HEK293 (cell line): ENCODE measurements around the gene LETM1.

Experiments used
- CTCF ChIA-PET: fragments of 350-600 bp; formaldehyde crosslinking; extraction: SDS; loops from one replicate; lab custom pipeline; 2021; ENCODE audit warnings: antibody characterized with exemption; lab: Yijun Ruan, JAX
- POLR2A ChIA-PET: fragments of 300-600 bp; formaldehyde crosslinking; extraction: SDS; loops from one replicate; lab custom pipeline; 2020; ENCODE audit warnings: antibody characterized with exemption, inconsistent platforms; lab: Yijun Ruan, JAX
- H3K27ac ChIP-seq: fragments of 200-500 bp; sonication (Bioruptor generic); 2 replicates; pipeline ENCODE4 v1.5.1; 2014; ENCODE audit warnings: low read depth, low read length, control low read depth, inconsistent platforms; ENCODE audit errors: extremely low read depth
- H3K36me3 ChIP-seq, 2 experiments: fragments of 200-500 bp in 1 of 2; sonication (Bioruptor generic) in 1 of 2; 1 replicate in 1 of 2; 2 replicates in 1 of 2; pipeline ENCODE4 v1.5.1; 2014 to 2017; ENCODE audit warnings: inconsistent platforms in 2 of 2, low read length in 2 of 2; ENCODE audit not compliant: control insufficient read depth in 2 of 2, insufficient read depth in 1 of 2
- H3K4me1 ChIP-seq: fragments of 200-500 bp; sonication (Bioruptor generic); 2 replicates; pipeline ENCODE4 v1.5.1; 2014; ENCODE audit warnings: mild to moderate bottlenecking, low read length, inconsistent platforms; ENCODE audit not compliant: control insufficient read depth, insufficient read depth
- H3K4me3 ChIP-seq: 2 replicates; pipeline ENCODE4 v1.5.1; 2011; ENCODE audit warnings: low read depth, mild to moderate bottlenecking, control low read depth, low read length, moderate library complexity
- H3K9me3 ChIP-seq: fragments of 200-500 bp; sonication (Bioruptor generic); 2 replicates; pipeline ENCODE4 v1.5.1; 2014; ENCODE audit warnings: low read depth, low read length, inconsistent platforms; ENCODE audit not compliant: control insufficient read depth, insufficient read depth
- AEBP2 ChIP-seq: fragments of 450-650 bp; formaldehyde crosslinking; IDR thresholded peaks from 2 replicates; pipeline ENCODE4 v1.5.1; 2016; ENCODE audit warnings: missing biosample characterization, missing genetic modification characterization, borderline replicate concordance
- ELK4 ChIP-seq: IDR thresholded peaks from 2 replicates; pipeline ENCODE4 v1.6.1; 2011; ENCODE audit warnings: mild to moderate bottlenecking, low read depth, low read length, borderline replicate concordance
- KLF1 ChIP-seq: fragments of 450-650 bp; formaldehyde crosslinking; IDR thresholded peaks from 2 replicates; pipeline ENCODE4 v1.5.1; 2016; ENCODE audit warnings: missing biosample characterization, missing genetic modification characterization
- ZBTB1 ChIP-seq: fragments of 450-650 bp; formaldehyde crosslinking; IDR thresholded peaks from 2 replicates; pipeline ENCODE4 v1.5.1; 2016; ENCODE audit warnings: missing biosample characterization, missing genetic modification characterization
- ZBTB11 ChIP-seq: fragments of 450-650 bp; formaldehyde crosslinking; conservative IDR thresholded peaks from 2 replicates; pipeline ENCODE4 v1.5.1; 2016; ENCODE audit warnings: low read depth, missing biosample characterization, missing genetic modification characterization
- ZBTB17 ChIP-seq: fragments of 450-650 bp; formaldehyde crosslinking; IDR thresholded peaks from 2 replicates; pipeline ENCODE4 v1.5.1; 2016; ENCODE audit warnings: missing biosample characterization, missing genetic modification characterization
- ZNF518A ChIP-seq: fragments of 450-650 bp; formaldehyde crosslinking; conservative IDR thresholded peaks from 2 replicates; pipeline ENCODE4 v1.5.1; 2016; ENCODE audit warnings: low read depth, missing biosample characterization, missing genetic modification characterization
- ZSCAN16 ChIP-seq: fragments of 450-650 bp; formaldehyde crosslinking; IDR thresholded peaks from 2 replicates; pipeline ENCODE4 v1.5.1; 2016; ENCODE audit warnings: missing biosample characterization, missing genetic modification characterization

LETM1 gene

GRCh38 chr4:1802720-1803522 lies 53.0 kb downstream of the LETM1 start (continued):
- TF ChIP-seq ZNF518A (tag by site-specific recombination) (no peak), ZBTB1 (tag by site-specific recombination) (no peak), AEBP2 (tag by site-specific recombination) (no peak), ZSCAN16 (tag by site-specific recombination) (no peak)

GRCh38 chr4:1802151-1802715 lies 53.7 kb downstream of the LETM1 start:
- POLR2A ChIA-PET = no interaction called here
- no peaks in the 10 kb centered on the region for H3K4me1 ChIP-seq
- CTCF ChIA-PET = interaction anchor here (0.6 to 0.7 kb wide), 2 partner anchors 49 to 54 kb away, joined by 3 to 4 read pairs; no protein-coding TSS in a partner anchor

More at GRCh38 chr4:1802151-1802715, 53.7 kb downstream of the LETM1 start:
- Histone ChIP-seq H3K27ac (no peak overlapping the region), H3K9me3 (no peaks in the 10 kb centered on the region), H3K36me3 (peaks cover 0 to 84% of the 10 kb centered on the region in 2 experiments; a peak in 1 of 3 replicates), H3K4me3 (no peak overlapping the region)
- no peak for TF ChIP-seq ELK4
- TF ChIP-seq KLF1 = peak; percentile 37; the same call in 1 of the 2 replicates
- TF ChIP-seq ZBTB17 (tag by site-specific recombination) = no peak
- no peak for TF ChIP-seq ZBTB11
